OCI-LY3 (cell line): ENCODE measurements around the gene PEPD.

ENCODE experiments used
- EZH2phosphoT487 ChIP-seq: fragments of 200-600 bp; shearing (Covaris generic); IDR thresholded peaks from 2 replicates; pipeline ENCODE4 v1.6.1; 2018; ENCODE audit warnings: antibody characterized with exemption, mixed run types, low read depth
- TF ChIP-seq, protein P1 (sequence below): fragments of 200-600, 300-600 bp; sonication (generic); IDR thresholded peaks from 2 replicates; pipeline ENCODE4 v1.5.1; 2014; ENCODE audit warnings: antibody characterized with exemption, low read length, low read depth

DNA sequence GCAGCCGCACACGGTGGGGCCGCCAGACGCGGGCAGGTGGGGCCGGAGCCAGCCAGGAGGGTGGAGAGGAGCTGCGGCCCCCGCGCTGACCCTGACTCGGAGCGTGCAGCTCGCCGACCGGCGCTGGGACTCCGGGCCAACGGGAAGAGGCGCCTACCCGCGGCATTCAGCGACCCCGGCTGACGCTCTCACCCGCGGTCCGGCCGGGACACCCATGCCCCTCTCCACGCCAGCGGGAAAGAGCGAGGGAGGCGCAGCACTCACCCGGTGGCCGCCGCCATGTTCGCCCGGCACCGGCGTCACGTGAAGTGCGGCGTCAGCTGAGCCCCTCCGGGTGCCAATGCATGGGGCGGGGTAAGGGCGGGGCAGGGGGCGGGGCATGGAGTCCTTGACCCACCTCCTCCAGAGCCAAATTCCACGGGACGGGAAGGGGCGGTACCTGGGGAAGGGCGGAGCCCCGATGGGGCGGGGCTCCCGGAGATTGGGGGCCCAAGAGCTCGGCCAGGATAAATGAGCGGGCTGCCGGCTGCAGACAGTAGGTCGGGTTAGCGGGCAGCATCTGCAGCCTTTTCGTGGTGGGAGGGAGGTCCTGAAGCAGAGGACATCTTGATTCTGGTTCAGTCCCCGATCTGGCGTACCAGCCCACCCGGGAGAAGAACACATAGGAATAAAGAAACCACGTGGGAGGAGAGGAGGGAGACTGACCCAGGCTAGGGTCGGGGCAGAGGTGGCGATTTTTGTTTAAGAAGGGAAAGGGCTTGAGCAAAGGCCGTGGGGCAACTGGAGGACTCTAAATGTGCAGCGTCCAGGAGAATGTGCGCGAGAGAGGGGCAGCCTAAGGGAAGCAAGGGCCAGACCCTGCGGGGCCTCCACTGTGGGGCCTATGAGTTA, at the start of gene PEPD:
- TF ChIP-seq, protein P1, sequence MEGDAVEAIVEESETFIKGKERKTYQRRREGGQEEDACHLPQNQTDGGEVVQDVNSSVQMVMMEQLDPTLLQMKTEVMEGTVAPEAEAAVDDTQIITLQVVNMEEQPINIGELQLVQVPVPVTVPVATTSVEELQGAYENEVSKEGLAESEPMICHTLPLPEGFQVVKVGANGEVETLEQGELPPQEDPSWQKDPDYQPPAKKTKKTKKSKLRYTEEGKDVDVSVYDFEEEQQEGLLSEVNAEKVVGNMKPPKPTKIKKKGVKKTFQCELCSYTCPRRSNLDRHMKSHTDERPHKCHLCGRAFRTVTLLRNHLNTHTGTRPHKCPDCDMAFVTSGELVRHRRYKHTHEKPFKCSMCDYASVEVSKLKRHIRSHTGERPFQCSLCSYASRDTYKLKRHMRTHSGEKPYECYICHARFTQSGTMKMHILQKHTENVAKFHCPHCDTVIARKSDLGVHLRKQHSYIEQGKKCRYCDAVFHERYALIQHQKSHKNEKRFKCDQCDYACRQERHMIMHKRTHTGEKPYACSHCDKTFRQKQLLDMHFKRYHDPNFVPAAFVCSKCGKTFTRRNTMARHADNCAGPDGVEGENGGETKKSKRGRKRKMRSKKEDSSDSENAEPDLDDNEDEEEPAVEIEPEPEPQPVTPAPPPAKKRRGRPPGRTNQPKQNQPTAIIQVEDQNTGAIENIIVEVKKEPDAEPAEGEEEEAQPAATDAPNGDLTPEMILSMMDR = no peak
- TF ChIP-seq EZH2phosphoT487 = no peak
